Mesendoderm (in vitro differentiated cells): ENCODE results near the gene TEX44.
"Not testable (repeated sequence)": the region's sequence is repeated elsewhere in the genome, so short reads cannot be mapped to it uniquely, and the experiment has no call there.

ENCODE experiments used
- DNase-seq: peaks from one replicate; pipeline ENCODE4 v3.0.0; 2013
- H2AK5ac ChIP-seq: 2 replicates; pipeline ENCODE4 v1.6.1; 2013; ENCODE audit warnings: low read length, inconsistent platforms
- H2BK120ac ChIP-seq: 2 replicates; pipeline ENCODE4 v1.6.1; 2013; ENCODE audit warnings: low read depth, mild to moderate bottlenecking, low read length, moderate library complexity, mixed read lengths
- H2BK15ac ChIP-seq: replicated peaks from 2 replicates; pipeline ENCODE4 v1.6.1; 2013; ENCODE audit warnings: low read depth, mild to moderate bottlenecking, moderate library complexity
- H2BK5ac ChIP-seq: 2 replicates; pipeline ENCODE4 v1.6.1; 2013; ENCODE audit warnings: low read length, inconsistent platforms
- H3K18ac ChIP-seq: 2 replicates; pipeline ENCODE4 v1.6.1; 2013; ENCODE audit warnings: mild to moderate bottlenecking, low read length, mixed read lengths
- H3K23ac ChIP-seq: one replicate; pipeline ENCODE4 v1.6.1; 2013; ENCODE audit warnings: low read length
- H3K27ac ChIP-seq: 2 replicates; pipeline ENCODE4 v1.5.1; 2013; ENCODE audit warnings: low read depth, mild to moderate bottlenecking, inconsistent platforms, low read length, moderate library complexity
- H3K27me3 ChIP-seq: 2 replicates; pipeline ENCODE4 v1.6.1; 2013; ENCODE audit warnings: low read length, control low read depth, mild to moderate bottlenecking, inconsistent platforms; ENCODE audit not compliant: insufficient read depth, poor library complexity
- H3K36me3 ChIP-seq: 2 replicates; pipeline ENCODE4 v1.6.1; 2013; ENCODE audit warnings: low read length, inconsistent platforms; ENCODE audit not compliant: control insufficient read depth, insufficient read depth
- H3K4ac ChIP-seq: one replicate; pipeline ENCODE4 v1.6.1; 2013; ENCODE audit warnings: low read depth, mild to moderate bottlenecking, low read length, moderate library complexity
- H3K4me1 ChIP-seq: 2 replicates; pipeline ENCODE4 v1.6.1; 2013; ENCODE audit warnings: low read depth, low read length, inconsistent platforms; ENCODE audit not compliant: control insufficient read depth
- H3K4me2 ChIP-seq: 2 replicates; pipeline ENCODE4 v1.6.1; 2013; ENCODE audit warnings: low read length
- H3K4me3 ChIP-seq: 2 replicates; pipeline ENCODE4 v1.5.1; 2013; ENCODE audit warnings: mild to moderate bottlenecking, low read length
- H3K56ac ChIP-seq: one replicate; pipeline ENCODE4 v1.6.1; 2013; ENCODE audit warnings: low read length
- H3K79me1 ChIP-seq: 2 replicates; pipeline ENCODE4 v1.6.1; 2013; ENCODE audit warnings: low read length, inconsistent platforms
- H3K79me2 ChIP-seq: 2 replicates; pipeline ENCODE4 v1.6.1; 2013; ENCODE audit warnings: mild to moderate bottlenecking, low read length; ENCODE audit not compliant: control insufficient read depth, insufficient read depth
- H3K9ac ChIP-seq: 2 replicates; pipeline ENCODE4 v1.6.1; 2013; ENCODE audit warnings: low read length, inconsistent platforms
- H4K5ac ChIP-seq: one replicate; pipeline ENCODE4 v1.6.1; 2013; ENCODE audit warnings: low read length
- H4K8ac ChIP-seq: one replicate; pipeline ENCODE4 v1.6.1; 2013; ENCODE audit warnings: low read depth, mild to moderate bottlenecking, control low read depth, low read length, moderate library complexity
- WGBS: extraction: QIAGEN DNeasy Blood & Tissue Kit; methylation state at CpG from one replicate; pipeline ENCODE4 v1.1.7; 2013; ENCODE audit warnings: low lambda C conversion rate, missing lambda C conversion rate; ENCODE audit not compliant: insufficient coverage; ENCODE audit errors: extremely low coverage; 5-methylcytosine and 5-hydroxymethylcytosine counted together

The TEX44 gene

DNA sequence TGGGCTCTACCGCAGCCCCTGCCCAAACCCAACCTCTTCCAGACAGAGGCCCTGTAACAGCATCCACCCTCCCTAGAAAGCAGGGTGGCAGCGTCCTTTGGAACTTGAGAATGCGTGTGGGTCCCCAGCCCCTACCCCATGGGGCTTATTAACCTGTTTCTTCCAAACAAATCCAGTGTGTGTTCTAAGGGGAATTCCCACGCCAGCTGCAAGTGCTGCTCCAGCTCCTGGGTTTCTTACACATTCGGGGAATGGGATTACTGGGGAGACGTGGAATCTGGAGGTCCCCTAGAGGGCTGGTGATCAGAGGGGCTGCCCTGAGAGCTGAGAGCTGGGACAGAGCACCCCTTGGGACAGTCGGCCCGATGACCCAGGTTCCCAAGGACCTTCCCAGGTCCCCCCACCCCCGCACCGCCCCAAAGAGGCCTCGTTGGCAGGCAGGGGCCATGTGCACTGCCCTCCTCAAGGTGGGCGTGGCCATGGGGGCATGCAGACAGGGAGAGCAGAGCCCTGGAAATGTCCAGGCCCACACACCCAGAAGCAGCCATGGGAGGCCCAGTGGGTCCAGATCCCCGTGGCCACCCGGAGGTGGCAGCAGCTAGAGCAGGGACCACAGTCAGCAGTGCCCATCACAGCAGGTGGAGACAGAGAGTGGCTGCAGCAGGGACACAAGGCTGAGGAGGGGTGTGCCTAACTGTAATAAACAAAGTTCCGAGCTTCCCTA lies 18.8 kb upstream of the TEX44 start:
- WGBS = no CpG with 5 or more reads among the region's 15 CpGs
- no peak overlapping the region for H3K4me2 ChIP-seq
- no peak overlapping the region for H3K27ac ChIP-seq

DNA sequence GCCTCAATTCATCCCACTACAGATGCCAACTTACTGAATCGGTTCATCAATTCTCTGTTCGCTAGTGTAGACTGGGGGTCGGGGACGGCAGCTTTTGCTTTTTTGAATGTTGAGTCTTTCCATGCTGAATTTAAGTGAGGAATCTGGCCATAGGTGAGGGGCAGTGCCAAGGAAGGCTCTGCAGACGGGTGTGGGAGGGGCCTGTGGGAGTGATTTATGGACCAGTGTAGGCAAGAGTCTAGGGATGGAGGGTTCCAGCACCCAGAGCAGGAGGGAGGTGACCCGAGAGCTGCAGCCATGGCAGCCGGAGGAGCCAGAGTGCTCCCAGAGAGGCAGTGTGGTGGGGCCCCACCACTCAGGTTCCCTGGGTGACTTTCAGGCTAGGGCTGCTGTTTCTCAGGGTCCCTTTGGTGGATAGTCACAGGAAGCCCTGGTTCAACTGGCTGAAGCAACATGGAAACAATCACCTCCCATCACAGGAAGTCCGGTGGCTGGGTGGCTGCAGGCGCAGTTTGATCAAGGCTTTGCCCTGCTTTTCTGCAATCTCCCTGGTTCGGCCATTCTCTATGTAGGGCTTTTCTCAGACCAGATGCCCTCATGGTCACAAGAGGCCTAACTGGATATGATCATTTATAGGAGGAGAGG lies 16.9 kb upstream of the TEX44 start:
- no peak overlapping the region for H3K9ac ChIP-seq
- no peak for DNase-seq
- peak overlapping the region; percentile 94 for H3K27ac ChIP-seq
- H2AK5ac ChIP-seq = peak overlapping the region; percentile 82
- H2BK120ac ChIP-seq = peak overlapping the region; percentile 89
- no CpG with 5 or more reads among the region's 10 CpGs for WGBS
- no peak overlapping the region for H2BK15ac ChIP-seq
- H4K5ac ChIP-seq = no peak overlapping the region
- H4K8ac ChIP-seq = no peak overlapping the region
- peak overlapping the region; percentile 55 for H3K18ac ChIP-seq
- H3K4me2 ChIP-seq = no peak overlapping the region
- no peaks in the 10 kb centered on the region for H3K79me1 ChIP-seq
- H3K4ac ChIP-seq = peak overlapping the region; percentile 19
- no peaks in the 10 kb centered on the region for H3K36me3 ChIP-seq
- peak overlapping the region; percentile 89 for H3K56ac ChIP-seq
- no peak overlapping the region for H3K23ac ChIP-seq
- peaks cover 13% of the 10 kb centered on the region for H3K4me1 ChIP-seq
- no peaks in the 10 kb centered on the region for H3K79me2 ChIP-seq
- H3K4me3 ChIP-seq = no peak overlapping the region
- no peaks in the 10 kb centered on the region for H3K27me3 ChIP-seq
- H2BK5ac ChIP-seq = peak overlapping the region; percentile 95

More for the DNA sequence above, 18.8 kb upstream of the TEX44 start:
- Histone ChIP-seq H3K79me1 (no peaks in the 10 kb centered on the region), H3K18ac (peak overlapping the region; percentile 33), H3K4me3 (no peak overlapping the region), H3K9ac (peak overlapping the region; percentile 51), H3K4ac (no peak overlapping the region), H2BK120ac (no peak overlapping the region), H3K27me3 (no peaks in the 10 kb centered on the region), H4K8ac (no peak overlapping the region), H3K4me1 (peaks cover 13% of the 10 kb centered on the region), H2BK5ac (peak overlapping the region; percentile 97), H3K23ac (no peak overlapping the region), H2AK5ac (peak overlapping the region; percentile 74), H3K36me3 (no peaks in the 10 kb centered on the region), H2BK15ac (no peak overlapping the region), H4K5ac (no peak overlapping the region), H3K56ac (peak overlapping the region; percentile 79), H3K79me2 (no peaks in the 10 kb centered on the region)
- DNase-seq = no peak

DNA sequence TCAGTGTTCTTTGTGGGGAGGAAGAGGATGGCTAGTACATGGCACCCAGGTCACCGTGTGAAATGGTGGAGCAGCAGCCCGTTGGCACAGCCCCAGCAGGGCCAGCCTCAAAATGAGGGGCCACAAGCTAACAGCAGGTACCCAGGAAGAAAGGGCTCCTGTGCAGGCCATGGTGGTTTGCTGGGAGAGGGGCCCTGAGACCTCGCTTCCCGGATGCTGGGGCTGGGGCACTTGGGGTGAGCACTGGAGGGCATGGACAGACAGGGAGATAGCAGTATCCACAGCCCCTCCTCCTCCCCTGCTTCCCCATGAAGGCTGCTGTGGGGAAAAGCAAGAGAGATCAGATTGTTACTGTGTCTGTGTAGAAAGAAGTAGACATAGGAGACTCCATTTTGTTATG lies 16.2 kb upstream of the TEX44 start:
- DNase-seq = no peak
- Histone ChIP-seq H3K27ac (peak overlapping the region; percentile 94), H2BK120ac (peak overlapping the region; percentile 89), H3K4ac (peak overlapping the region; percentile 19), H3K79me1 (no peaks in the 10 kb centered on the region), H3K18ac (peak overlapping the region; percentile 55), H2AK5ac (peak overlapping the region; percentile 76), H3K4me1 (peaks cover 13% of the 10 kb centered on the region), H4K5ac (no peak overlapping the region), H2BK5ac (peak overlapping the region; percentile 95), H3K9ac (peak overlapping the region; percentile 54), H3K4me3 (no peak overlapping the region), H3K36me3 (no peaks in the 10 kb centered on the region), H2BK15ac (no peak overlapping the region), H3K79me2 (no peaks in the 10 kb centered on the region), H4K8ac (no peak overlapping the region), H3K27me3 (no peaks in the 10 kb centered on the region), H3K23ac (peak overlapping the region; percentile 29), H3K56ac (peak overlapping the region; percentile 89), H3K4me2 (no peak overlapping the region)
- WGBS = no CpG with 5 or more reads among the region's 4 CpGs

DNA sequence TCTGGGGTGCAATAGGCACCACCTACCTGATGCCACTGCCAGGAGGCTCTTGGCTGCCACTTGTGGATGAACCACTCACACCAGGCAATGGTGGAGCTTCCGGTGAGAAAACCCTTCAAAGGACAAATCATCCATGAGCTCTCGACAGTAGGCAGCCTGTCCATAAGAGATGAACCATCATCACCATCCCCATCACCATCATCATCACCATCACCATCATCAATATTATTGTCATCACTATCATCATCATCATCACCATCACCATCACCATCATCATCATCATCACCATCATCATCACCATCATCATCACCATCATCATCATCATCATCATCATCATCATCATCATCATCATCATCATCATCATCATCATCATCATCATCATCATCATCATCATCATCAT lies 14.0 kb upstream of the TEX44 start:
- H3K23ac ChIP-seq, H4K8ac ChIP-seq, H3K27me3 ChIP-seq, H3K9ac ChIP-seq, H3K4me3 ChIP-seq, H3K4ac ChIP-seq, H3K56ac ChIP-seq, H3K18ac ChIP-seq, H3K36me3 ChIP-seq, H2BK15ac ChIP-seq, DNase-seq, H3K27ac ChIP-seq, H2BK5ac ChIP-seq, H4K5ac ChIP-seq, H3K4me2 ChIP-seq, H3K79me1 ChIP-seq, H3K4me1 ChIP-seq, H3K79me2 ChIP-seq: not testable (repeated sequence)
- Histone ChIP-seq H2AK5ac (peak overlapping the region; percentile 48), H2BK120ac (peak overlapping the region; percentile 18)
- no CpG with 5 or more reads among the region's 2 CpGs for WGBS

DNA sequence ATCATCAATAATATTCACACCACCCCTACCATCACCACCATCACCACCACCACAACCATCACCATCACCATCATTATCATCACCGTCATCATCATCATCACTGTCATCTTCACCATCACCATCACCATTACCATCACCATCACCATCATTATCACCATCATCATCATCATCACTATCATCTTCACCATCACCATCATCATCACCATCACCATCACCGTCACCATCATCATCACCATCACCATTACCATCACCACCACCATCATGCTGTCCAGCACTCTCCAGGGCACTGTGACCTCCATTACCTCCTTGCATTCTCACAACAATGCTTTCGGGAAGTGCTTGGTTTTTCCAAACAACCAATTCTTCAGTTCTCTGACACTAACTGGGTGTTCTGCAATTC lies 13.1 kb upstream of the TEX44 start:
- Histone ChIP-seq H3K27ac (no peak overlapping the region), H2BK5ac (no peak overlapping the region), H2AK5ac (peak overlapping the region; percentile 95), H3K9ac (no peak overlapping the region), H3K79me2 (no peaks in the 10 kb centered on the region), H4K8ac (no peak overlapping the region), H3K27me3 (no peaks in the 10 kb centered on the region), H3K4me1 (peaks cover 7% of the 10 kb centered on the region), H3K4ac (no peak overlapping the region), H3K23ac (no peak overlapping the region), H3K79me1 (no peaks in the 10 kb centered on the region), H4K5ac (no peak overlapping the region), H3K4me2 (no peak overlapping the region), H3K18ac (no peak overlapping the region), H2BK15ac (no peak overlapping the region), H3K56ac (no peak overlapping the region), H3K36me3 (no peaks in the 10 kb centered on the region), H2BK120ac (no peak overlapping the region), H3K4me3 (no peak overlapping the region)
- 100% methylated on average over 1 of the region's 3 CpGs for WGBS
- DNase-seq = no peak
